A549 (cell line): Measurements from ENCODE around the gene UBE2E2.
"Not testable (repeated sequence)": the region's sequence is repeated elsewhere in the genome, so short reads cannot be mapped to it uniquely, and the experiment has no call there.

ENCODE experiments used
- EP300 ChIP-seq, 2 experiments: fragments of >200 bp; sonication (Bioruptor Twin); formaldehyde crosslinking; IDR thresholded peaks; 2 replicates in 1 of 2; 3 replicates in 1 of 2; pipeline ENCODE4 v1.6.1; 2016 to 2017
- JUN ChIP-seq, 2 experiments: fragments of >200 bp; sonication (Bioruptor Twin); formaldehyde crosslinking; IDR thresholded peaks; 2 replicates in 1 of 2; 3 replicates in 1 of 2; pipeline ENCODE4 v1.6.1; 2016 to 2017
- NFE2L2 ChIP-seq: fragments of 150-350 bp; conservative IDR thresholded peaks from 2 replicates; pipeline ENCODE4 v1.6.1; 2014; ENCODE audit warnings: low read length
- POLR2A ChIP-seq: IDR thresholded peaks from 2 replicates; pipeline ENCODE4 v1.6.1; 2012; ENCODE audit warnings: mild to moderate bottlenecking, low read length
- RFX5 ChIP-seq: fragments of 450-650 bp; IDR thresholded peaks from 2 replicates; pipeline ENCODE4 v1.7.1; 2014; ENCODE audit warnings: antibody characterized with exemption, mild to moderate bottlenecking, moderate library complexity
- SMC3 ChIP-seq: fragments of >200 bp; sonication (Bioruptor Twin); formaldehyde crosslinking; IDR thresholded peaks from 3 replicates; pipeline ENCODE4 v1.6.1; 2018; ENCODE audit warnings: inconsistent platforms
- TF ChIP-seq, protein P1 (sequence below): fragments of 200-600 bp; sonication (generic); IDR thresholded peaks from 2 replicates; pipeline ENCODE4 v1.6.1; 2016; ENCODE audit warnings: antibody characterized with exemption, mild to moderate bottlenecking, moderate library complexity
- TF ChIP-seq, protein P2 (sequence below): fragments of >200 bp; sonication (Bioruptor Twin); formaldehyde crosslinking; IDR thresholded peaks from 3 replicates; pipeline ENCODE4 v1.5.1; 2016

DNA sequence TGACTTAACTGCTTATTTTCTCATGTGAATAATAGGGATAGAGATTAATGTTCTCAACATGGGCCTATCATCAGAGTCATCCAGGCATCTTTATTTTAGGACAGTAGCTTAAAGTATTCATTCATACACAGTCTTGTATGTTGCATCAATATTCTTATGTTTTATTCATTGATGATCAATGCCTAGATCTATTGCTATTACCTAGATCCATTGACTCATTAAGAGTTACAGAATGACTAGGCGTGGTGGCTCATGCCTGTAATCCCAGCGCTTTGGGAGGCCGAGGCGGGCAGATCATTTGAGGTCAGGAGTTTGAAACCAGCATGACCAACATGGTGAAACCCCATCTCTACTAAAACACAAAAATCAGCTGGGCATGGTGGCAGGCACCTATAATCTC lies 26.3 kb upstream of the UBE2E2 start:
- TF ChIP-seq, protein P1, sequence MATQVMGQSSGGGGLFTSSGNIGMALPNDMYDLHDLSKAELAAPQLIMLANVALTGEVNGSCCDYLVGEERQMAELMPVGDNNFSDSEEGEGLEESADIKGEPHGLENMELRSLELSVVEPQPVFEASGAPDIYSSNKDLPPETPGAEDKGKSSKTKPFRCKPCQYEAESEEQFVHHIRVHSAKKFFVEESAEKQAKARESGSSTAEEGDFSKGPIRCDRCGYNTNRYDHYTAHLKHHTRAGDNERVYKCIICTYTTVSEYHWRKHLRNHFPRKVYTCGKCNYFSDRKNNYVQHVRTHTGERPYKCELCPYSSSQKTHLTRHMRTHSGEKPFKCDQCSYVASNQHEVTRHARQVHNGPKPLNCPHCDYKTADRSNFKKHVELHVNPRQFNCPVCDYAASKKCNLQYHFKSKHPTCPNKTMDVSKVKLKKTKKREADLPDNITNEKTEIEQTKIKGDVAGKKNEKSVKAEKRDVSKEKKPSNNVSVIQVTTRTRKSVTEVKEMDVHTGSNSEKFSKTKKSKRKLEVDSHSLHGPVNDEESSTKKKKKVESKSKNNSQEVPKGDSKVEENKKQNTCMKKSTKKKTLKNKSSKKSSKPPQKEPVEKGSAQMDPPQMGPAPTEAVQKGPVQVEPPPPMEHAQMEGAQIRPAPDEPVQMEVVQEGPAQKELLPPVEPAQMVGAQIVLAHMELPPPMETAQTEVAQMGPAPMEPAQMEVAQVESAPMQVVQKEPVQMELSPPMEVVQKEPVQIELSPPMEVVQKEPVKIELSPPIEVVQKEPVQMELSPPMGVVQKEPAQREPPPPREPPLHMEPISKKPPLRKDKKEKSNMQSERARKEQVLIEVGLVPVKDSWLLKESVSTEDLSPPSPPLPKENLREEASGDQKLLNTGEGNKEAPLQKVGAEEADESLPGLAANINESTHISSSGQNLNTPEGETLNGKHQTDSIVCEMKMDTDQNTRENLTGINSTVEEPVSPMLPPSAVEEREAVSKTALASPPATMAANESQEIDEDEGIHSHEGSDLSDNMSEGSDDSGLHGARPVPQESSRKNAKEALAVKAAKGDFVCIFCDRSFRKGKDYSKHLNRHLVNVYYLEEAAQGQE: not testable (repeated sequence)
- TF ChIP-seq JUN (IDR thresholded peaks at IDR 0.05); EP300 (IDR thresholded peaks at IDR 0.05); POLR2A; NFE2L2; RFX5; SMC3: not testable (repeated sequence)
- TF ChIP-seq, protein P2, sequence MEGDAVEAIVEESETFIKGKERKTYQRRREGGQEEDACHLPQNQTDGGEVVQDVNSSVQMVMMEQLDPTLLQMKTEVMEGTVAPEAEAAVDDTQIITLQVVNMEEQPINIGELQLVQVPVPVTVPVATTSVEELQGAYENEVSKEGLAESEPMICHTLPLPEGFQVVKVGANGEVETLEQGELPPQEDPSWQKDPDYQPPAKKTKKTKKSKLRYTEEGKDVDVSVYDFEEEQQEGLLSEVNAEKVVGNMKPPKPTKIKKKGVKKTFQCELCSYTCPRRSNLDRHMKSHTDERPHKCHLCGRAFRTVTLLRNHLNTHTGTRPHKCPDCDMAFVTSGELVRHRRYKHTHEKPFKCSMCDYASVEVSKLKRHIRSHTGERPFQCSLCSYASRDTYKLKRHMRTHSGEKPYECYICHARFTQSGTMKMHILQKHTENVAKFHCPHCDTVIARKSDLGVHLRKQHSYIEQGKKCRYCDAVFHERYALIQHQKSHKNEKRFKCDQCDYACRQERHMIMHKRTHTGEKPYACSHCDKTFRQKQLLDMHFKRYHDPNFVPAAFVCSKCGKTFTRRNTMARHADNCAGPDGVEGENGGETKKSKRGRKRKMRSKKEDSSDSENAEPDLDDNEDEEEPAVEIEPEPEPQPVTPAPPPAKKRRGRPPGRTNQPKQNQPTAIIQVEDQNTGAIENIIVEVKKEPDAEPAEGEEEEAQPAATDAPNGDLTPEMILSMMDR: not testable (repeated sequence)
